ENCODE measurements around the gene HRH1.
"Not testable (repeated sequence)": the region's sequence is repeated elsewhere in the genome, so short reads cannot be mapped to it uniquely, and the experiment has no call there.

The HRH1 gene, protein sequence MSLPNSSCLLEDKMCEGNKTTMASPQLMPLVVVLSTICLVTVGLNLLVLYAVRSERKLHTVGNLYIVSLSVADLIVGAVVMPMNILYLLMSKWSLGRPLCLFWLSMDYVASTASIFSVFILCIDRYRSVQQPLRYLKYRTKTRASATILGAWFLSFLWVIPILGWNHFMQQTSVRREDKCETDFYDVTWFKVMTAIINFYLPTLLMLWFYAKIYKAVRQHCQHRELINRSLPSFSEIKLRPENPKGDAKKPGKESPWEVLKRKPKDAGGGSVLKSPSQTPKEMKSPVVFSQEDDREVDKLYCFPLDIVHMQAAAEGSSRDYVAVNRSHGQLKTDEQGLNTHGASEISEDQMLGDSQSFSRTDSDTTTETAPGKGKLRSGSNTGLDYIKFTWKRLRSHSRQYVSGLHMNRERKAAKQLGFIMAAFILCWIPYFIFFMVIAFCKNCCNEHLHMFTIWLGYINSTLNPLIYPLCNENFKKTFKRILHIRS

DNA sequence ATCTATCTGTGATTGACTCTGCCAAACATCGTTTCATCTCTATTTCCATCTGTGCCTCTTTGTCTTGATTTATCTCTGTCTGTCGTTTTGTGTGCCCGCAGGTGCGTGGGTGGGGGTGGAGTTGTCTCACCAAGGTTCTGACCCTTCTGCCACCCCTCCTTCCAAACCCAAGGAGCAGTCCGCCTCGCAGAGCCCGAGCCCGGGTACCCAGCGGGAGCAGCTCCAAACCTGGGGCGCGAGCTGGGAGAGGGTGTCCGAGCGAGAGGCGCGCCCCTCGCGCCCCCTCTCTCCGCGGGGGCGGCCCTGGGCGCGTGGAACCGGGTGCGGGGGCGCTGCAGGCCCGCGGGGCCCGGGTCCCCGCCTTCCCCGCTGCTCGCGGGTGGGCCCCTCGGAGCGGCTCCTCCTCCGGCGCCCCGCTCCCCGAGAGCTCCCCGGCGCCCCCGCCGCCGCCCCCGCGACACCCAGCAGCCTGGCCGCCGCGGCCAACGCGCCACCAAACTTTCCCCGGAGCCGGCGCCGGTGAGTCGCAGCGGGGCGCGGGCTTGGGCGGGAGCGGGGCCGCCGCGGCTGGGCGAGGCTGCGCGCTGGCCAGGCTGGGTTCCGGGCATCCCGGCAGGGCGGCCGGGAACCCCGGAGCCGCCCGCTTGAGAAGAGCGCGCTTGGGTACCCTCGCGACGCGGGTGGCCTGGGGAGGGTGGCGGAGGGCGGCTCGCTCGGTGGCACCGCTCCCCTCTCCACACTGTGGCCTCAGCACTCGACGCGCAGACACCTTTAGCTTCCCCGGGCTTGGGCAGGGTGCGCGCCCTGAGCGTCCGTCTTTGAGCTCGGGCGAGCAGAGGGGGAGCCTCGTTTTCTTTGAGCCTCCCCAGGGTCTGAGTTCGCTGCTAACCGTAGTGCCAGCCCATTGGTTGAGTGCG is at the start of gene HRH1:
HRH1 (plus strand) TSS at position 458 of the 917 bp plus-strand sequence. CDS start 104,545 bp downstream, outside the sequence.
- H3K4me3 ChIP-seq (replicated peaks in 1 of 2; ENCODE audit: low read depth in 2 of 2, low read length in 2 of 2), result peak within 1 kb of the TSS; percentile 80 to 84
- TF ChIP-seq, protein P1, sequence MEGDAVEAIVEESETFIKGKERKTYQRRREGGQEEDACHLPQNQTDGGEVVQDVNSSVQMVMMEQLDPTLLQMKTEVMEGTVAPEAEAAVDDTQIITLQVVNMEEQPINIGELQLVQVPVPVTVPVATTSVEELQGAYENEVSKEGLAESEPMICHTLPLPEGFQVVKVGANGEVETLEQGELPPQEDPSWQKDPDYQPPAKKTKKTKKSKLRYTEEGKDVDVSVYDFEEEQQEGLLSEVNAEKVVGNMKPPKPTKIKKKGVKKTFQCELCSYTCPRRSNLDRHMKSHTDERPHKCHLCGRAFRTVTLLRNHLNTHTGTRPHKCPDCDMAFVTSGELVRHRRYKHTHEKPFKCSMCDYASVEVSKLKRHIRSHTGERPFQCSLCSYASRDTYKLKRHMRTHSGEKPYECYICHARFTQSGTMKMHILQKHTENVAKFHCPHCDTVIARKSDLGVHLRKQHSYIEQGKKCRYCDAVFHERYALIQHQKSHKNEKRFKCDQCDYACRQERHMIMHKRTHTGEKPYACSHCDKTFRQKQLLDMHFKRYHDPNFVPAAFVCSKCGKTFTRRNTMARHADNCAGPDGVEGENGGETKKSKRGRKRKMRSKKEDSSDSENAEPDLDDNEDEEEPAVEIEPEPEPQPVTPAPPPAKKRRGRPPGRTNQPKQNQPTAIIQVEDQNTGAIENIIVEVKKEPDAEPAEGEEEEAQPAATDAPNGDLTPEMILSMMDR (IDR thresholded peaks at IDR 0.05; ENCODE audit: low read depth, low read length), result no peak
- DNase-seq (ENCODE audit: low read depth in 2 of 2), result peak; percentile 37 to 41

DNA sequence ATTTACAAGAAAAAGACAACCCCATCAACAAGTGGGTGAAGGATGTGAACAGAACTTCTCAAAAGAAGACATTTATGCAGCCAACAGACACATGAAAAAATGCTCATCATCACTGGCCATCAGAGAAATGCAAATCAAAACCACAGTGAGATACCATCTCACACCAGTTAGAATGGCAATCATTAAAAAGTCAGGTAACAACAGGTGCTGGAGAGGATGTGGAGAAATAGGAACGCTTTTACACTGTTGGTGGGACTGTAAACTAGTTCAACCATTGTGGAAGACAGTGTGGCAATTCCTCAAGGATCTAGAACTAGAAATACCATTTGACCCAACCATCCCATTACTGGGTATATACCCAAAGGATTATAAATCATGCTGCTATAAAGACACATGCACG is 41.0 kb upstream of the HRH1 start:
- not testable (repeated sequence) for H3K4me3 ChIP-seq (replicated peaks in 1 of 2; ENCODE audit: low read depth in 2 of 2, low read length in 2 of 2); DNase-seq (ENCODE audit: low read depth in 2 of 2)

DNA sequence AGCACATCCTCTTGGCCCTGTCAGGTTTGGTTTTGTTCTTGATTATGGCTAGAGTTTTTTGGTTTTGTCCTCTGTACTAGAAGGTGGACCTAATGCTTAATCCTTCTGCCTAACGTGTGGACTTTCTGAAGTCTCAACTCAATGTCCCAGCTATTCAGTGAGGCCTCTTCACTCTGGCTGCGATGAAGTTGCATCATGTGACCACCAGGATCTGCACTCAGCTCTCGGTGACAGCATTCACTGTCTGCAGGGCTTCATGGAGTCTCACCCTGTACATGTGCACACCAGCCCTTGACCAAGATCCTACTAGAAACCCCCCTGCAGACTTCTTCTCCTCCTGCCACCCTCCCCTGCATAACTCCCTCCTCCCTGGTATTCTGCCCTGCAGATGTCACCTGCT is 38.7 kb upstream of the HRH1 start:
- TF ChIP-seq, protein P1 (IDR thresholded peaks at IDR 0.05; ENCODE audit: low read depth, low read length), result no peak
- no peak for DNase-seq (ENCODE audit: low read depth in 2 of 2)

DNA sequence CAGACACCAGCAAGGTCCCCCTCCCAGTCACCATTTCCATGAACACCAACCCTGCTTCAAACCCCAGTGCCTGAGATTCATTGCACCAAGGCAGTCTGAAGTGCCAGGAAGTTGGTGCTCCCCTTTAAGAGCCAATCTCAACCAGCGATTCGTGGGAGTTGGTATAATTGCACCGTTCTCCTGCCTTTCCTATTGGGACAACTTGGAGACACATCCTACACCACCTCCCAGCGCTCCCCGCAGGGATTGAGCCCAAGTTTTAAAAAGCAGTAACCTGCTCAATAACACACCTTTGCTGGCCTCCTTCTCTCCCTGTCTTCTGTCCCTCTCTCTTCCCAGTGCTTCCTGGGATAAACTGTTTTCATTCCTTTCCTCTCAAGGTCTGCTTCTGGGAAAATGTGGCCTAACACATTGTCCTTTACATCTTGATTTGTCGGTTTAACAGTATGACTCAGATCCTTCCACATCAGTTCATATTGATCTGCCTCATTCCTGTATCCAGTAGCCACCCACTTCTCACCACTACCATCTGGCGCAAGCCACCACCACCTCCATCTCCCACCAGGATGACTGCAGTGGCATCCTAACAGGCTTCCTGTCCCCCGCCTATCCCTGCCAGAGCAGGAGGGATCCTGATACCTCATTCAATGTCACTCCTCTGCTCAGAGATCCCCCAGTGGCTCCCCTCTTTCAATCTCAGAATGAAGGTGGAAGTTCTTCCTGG is 37.8 kb upstream of the HRH1 start:
- no peak overlapping the region for H3K4me3 ChIP-seq (replicated peaks in 1 of 2; ENCODE audit: low read depth in 2 of 2, low read length in 2 of 2)
- DNase-seq (ENCODE audit: low read depth in 2 of 2), result no peak
- TF ChIP-seq, protein P1 (IDR thresholded peaks at IDR 0.05; ENCODE audit: low read depth, low read length), result no peak

More for the DNA sequence above, 38.7 kb upstream of the HRH1 start:
- no peak overlapping the region for H3K4me3 ChIP-seq (replicated peaks in 1 of 2; ENCODE audit: low read depth in 2 of 2, low read length in 2 of 2)

DNA sequence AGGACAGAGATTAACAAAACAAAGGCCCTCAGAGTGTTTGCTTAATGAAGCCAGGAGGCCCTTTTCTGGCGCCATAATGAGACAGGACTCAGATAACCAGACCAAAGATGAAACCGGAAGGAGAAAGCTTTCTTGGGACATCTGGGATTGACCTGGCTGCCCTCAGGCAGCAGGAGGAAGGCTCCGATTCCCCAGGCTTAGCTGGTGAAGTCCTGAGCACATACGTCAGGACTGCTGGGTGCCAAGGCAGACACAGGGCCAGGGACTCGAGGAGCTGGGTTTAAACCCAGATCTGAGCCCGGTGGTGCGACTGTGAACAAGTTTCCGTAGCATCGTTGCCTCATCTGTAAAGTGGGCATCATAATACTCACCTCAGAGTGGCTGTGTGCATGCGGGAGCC is 36.7 kb upstream of the HRH1 start:
- TF ChIP-seq, protein P1 (IDR thresholded peaks at IDR 0.05; ENCODE audit: low read depth, low read length), result no peak
- no peak overlapping the region for H3K4me3 ChIP-seq (replicated peaks in 1 of 2; ENCODE audit: low read depth in 2 of 2, low read length in 2 of 2)
- no peak for DNase-seq (ENCODE audit: low read depth in 2 of 2)

DNA sequence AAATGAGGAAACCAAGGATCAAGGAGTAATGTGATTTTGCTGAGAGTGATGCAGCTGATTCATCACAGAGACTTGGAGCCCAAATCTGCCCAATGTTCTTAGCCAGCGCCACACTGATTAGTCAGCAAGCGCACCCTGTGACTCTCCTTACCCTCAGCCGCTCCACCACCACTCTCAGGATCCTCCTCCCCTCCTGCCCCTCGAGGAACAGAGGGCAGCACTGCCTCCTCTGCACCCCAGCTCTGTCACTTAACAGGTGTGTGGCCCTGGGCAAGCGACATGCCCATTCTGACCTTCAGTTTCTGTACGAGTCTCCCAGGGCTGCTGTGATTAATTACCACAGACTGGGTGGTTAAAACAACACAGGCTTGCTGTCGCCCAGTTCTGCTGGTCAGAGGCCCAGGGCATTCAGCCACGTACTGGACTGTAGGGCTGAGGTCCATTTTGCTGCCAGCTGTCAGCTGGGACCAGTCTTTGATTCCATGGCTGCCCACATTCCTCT is 36.1 kb upstream of the HRH1 start:
- no peak overlapping the region for H3K4me3 ChIP-seq (replicated peaks in 1 of 2; ENCODE audit: low read depth in 2 of 2, low read length in 2 of 2)
- TF ChIP-seq, protein P1 (IDR thresholded peaks at IDR 0.05; ENCODE audit: low read depth, low read length), result no peak
- peak; percentile 71 to 83 for DNase-seq (ENCODE audit: low read depth in 2 of 2)

Data from cardiac fibroblast (primary cell).